HG03520 (cell line): ENCODE data around the gene GKN2.
"Not testable (repeated sequence)": the region's sequence is repeated elsewhere in the genome, so short reads cannot be mapped to it uniquely, and the experiment has no call there.

Experiments
- ATAC-seq: cut with Tn5 transposase; IDR thresholded peaks from one replicate; pipeline ENCODE4 v1.9.1; 2021; ENCODE audit warnings: mild to moderate bottlenecking, moderate library complexity; ENCODE audit not compliant: unreplicated experiment

Gene GKN2

DNA sequence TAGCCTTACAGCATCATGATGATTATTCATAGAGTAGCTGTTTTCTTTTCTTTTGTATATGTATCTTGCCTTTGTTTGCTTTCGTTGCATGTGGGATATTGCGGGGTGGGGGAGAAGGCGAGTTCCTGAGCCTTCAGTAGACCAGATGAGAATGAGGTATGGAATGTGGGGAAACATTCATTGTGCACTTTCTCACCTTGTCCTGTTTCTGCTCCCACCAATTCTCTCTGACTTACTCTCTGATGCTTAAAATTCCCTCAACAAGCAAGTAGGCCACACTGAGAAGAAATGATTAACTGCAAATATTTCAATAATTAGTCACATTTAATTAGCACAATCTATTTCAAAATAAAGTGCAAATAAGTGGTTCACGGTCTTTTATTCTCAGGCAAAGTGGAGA is 31.0 kb downstream of the GKN2 start:
- no peak for ATAC-seq

GRCh38 chr2:68920481-68921170 is 32.1 kb downstream of the GKN2 start:
- no peak for ATAC-seq

DNA sequence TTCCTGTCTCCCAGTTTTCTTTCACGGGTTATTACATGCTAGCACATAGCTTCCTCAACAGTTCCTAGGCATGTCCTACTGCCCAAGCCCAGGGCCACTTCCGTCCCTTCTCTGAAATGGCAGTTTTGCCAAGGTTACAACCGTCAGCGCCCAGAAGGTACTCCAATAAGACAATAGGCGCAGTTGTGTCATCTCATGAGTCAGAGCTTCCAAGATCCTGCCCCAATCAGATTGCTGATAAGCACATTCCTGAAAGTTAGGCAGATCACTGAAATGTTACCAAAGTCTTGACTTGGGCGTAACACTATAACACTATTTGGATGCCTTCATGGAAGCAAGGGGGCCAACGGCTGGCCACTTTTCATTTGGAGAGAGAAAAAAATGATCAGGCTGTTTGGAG is 34.2 kb downstream of the GKN2 start:
- ATAC-seq: no peak

GRCh38 chr2:68917034-68917718 is 35.5 kb downstream of the GKN2 start:
- ATAC-seq: no peak

GRCh38 chr2:68916226-68916625 is 36.5 kb downstream of the GKN2 start:
- no peak for ATAC-seq

DNA sequence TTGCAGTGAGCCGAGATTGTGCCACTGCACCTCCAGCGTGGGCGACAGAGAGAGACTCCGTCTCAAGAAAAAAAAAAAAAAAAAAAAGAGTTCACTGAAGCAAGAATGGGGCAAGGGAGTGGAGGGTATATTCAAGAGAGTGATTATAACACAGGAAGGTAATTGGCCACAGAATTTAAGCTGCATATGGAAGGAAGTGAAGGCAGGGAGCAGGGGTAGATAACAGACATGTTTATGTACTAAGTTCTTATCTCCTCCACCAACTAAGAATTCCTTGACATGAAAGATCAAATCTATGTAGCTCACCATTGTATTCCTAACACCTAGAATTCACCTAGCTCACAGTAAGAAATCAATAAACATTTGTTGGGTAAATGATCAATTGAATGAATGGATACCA is 37.3 kb downstream of the GKN2 start:
- ATAC-seq: no peak

- ATAC-seq: no peak
These were observed 39.3 kb downstream of the GKN2 start for GRCh38 chr2:68913359-68913758.

- ATAC-seq: no peak
These were observed 40.0 kb downstream of the GKN2 start for GRCh38 chr2:68912732-68913131.

DNA sequence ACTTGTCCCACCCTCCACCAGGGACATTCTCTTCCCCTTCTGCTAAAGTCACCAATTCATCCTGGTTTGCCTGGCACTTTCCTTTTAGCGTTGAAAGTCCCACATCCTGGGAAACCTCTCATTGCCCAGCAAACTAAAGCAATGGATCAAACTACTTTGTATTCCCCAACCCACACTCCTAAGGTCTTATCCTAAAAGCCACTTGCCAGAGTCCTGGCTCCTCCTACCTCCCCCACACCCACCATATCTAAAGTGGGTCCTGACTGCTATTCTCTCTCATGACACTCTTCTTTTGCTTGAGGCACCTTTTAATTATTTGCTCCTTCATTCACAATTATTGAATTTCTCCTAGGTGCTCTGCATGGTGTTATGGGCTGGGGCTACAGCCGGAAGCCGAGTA is 40.6 kb downstream of the GKN2 start:
- ATAC-seq: no peak

DNA sequence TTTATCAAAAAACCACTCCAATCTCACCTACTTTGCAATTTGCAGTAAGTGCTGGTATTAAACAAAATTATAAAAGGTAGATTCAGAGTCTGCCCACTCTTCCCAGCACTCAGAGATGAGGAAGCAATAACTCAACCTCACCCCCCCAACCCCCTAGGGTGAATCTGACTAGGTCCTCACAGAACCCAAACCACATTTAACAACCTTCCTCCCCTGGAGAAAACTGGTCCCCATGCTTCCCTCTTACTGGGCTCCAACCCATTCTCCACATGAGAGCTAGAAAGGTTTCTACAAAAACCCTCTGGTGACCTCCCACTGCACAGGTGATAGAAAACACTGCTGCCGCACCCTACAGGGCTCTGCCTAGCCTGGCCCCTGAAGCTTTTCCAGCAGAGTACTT is 41.0 kb downstream of the GKN2 start:
- ATAC-seq: no peak

DNA sequence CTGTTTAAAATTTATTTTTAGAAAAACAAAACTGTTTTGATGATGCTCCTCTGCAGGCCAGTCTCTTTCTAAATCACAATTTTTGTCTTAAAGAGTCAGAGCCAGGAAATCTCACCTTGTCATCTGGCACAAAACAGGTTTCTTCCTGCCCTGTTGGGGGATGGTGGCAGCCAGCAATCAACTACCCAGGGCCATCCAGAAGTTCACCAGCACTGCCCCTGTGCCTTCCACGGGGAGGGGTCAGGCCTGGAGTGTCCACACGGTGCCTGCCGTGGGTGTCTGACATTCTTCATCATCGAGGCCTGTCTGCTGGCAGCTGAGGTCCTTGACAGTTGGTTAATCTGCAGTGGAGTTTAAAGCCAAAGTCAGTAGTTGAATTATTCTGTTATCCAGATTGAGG is 41.4 kb downstream of the GKN2 start:
- ATAC-seq: no peak

- peak; percentile 45 for ATAC-seq
These were observed 42.7 kb downstream of the GKN2 start for GRCh38 chr2:68909793-68910674.

DNA sequence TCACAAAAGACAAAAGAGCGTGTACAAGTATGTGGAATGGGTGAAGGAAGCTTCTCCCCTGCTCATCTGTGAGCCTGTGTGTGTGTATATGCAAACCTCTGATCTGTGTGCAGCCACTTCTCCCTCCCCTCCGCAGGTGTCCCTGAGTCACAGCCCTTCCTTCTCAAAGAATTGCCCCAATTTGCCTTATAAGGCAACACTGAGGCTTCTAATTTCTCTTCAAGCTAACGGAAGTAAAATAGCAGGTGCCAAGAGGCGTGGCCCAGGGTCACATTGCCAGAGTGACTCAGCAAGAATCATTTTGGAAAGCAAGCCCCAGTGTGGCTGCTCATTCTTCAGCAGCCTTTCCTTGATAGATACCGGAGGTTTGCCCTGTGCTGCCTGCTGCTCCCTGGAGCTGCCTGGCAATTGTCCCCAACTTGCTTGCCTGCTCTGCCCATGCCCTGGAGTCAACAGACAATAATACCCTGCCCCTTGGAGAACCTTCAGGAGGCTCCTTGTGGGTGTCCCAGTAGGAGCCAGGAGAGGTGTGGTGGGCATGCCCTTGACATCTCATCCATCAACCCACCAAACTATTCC is 44.2 kb downstream of the GKN2 start:
- peak; percentile 95 for ATAC-seq

DNA sequence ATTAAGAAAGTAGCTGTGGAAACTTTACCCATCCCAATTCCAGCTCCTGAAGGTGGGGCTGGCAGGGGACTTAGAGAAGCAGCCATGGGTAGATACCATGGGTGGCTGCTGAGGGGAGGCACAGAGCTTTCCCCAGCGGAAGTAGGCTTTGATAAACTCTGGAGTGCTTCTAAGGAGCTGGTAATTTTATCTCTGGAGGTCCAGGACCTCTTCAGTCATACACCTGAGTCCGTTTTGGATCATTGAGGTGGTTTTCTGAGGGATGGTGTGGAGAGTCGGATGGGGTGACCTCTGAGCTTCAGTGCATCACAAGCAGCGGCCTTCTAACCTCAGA is 44.8 kb downstream of the GKN2 start:
- no peak for ATAC-seq

- no peak for ATAC-seq
These were observed 45.3 kb downstream of the GKN2 start for GRCh38 chr2:68907232-68907919.

- ATAC-seq: no peak
These were observed 46.0 kb downstream of the GKN2 start for GRCh38 chr2:68906716-68907115.

- no peak for ATAC-seq
These were observed 47.6 kb downstream of the GKN2 start for GRCh38 chr2:68905116-68905515.

GRCh38 chr2:68901561-68901960 is 51.1 kb downstream of the GKN2 start:
- ATAC-seq: no peak

DNA sequence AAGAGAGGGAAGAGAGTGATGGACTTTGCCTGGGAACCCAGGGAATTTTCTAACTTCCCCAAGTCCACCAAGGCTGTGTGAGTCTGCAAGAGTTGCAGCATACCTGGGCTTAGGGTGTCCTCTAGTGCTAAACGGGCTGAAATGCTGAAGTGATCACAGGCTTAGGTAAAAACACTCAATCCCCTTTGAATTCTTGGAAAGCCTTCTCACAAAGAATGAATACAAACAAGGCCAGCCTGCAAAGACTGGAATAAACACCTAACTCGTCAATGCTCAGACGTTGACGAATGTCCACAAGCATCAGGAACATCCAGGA is 51.5 kb downstream of the GKN2 start:
- no peak for ATAC-seq

DNA sequence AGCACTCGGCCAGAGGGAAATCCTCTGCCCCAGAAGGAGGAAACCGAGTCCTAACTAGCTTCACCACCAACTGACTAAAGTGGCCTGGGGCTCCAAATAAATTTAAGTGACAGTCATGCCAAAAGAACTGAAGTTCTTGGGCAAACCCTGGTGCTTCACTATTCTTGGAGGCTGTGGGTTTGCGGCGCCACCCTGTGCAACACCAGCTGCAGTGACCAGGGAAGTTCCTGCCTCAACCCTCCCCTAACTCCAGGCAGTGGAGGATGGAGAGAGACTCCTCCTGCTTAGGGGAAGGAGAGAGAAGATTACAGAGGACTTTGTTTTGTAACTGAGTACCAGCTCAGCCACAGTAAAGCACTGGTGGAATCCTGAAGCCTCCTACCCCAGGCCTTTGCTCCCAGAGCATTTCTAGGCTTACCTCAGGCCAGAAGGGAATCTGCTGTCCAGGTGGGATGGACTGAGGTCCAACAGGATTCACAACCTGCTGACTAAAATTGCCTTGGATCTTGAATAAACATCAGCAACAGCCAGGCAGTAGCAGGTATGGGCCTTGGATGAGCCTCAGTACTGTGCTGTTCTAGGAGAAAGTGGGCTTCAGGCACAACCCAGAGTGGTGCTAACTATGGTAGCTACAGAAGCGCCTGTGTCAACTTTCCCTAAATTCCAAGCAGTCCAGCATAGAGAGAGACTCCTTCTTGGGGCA is 52.0 kb downstream of the GKN2 start:
- no peak for ATAC-seq

- not testable (repeated sequence) for ATAC-seq
These were observed 56.7 kb downstream of the GKN2 start for GRCh38 chr2:68895981-68896380.
